Anterior cingulate cortex (tissue), 58 donors: ENCODE data around the gene PFKL.
"Not testable (repeated sequence)": the region's sequence is repeated elsewhere in the genome, so short reads cannot be mapped to it uniquely, and the experiment has no call there.

Source experiments
- DNase-seq, 58 donors: peaks; one replicate each; lab custom pipeline; 2025; lab: John Stamatoyannopoulos, UW

PFKL gene

GRCh38 chr21:44354775-44355771 lies 55.2 kb downstream of the PFKL start:
- DNase-seq, result no peak

- DNase-seq, result no peak
Measured at GRCh38 chr21:44356160-44356559, 56.3 kb downstream of the PFKL start.

- no peak for DNase-seq
Measured at GRCh38 chr21:44356636-44357035, 56.8 kb downstream of the PFKL start.

- no peak for DNase-seq
Measured at GRCh38 chr21:44357064-44357837, 57.4 kb downstream of the PFKL start.

GRCh38 chr21:44359396-44359795 lies 59.5 kb downstream of the PFKL start:
- DNase-seq, result no peak

- DNase-seq, result no peak
Measured at GRCh38 chr21:44360159-44360558, 60.3 kb downstream of the PFKL start.

- not testable (repeated sequence) for DNase-seq
Measured at GRCh38 chr21:44361903-44362302, 62.0 kb downstream of the PFKL start.

- no peak for DNase-seq
Measured at GRCh38 chr21:44363278-44363677, 63.4 kb downstream of the PFKL start.

GRCh38 chr21:44364151-44365053 lies 64.5 kb downstream of the PFKL start:
- no peak for DNase-seq

- DNase-seq, result no peak
Measured at GRCh38 chr21:44365251-44365966, 65.6 kb downstream of the PFKL start.

- no peak for DNase-seq
Measured at GRCh38 chr21:44365967-44366585, 66.2 kb downstream of the PFKL start.

- DNase-seq, result no peak
Measured at GRCh38 chr21:44366586-44367211, 66.8 kb downstream of the PFKL start.

GRCh38 chr21:44368711-44369446 lies 69.0 kb downstream of the PFKL start:
- peak in 1 of 58 donors; percentile 62 for DNase-seq

GRCh38 chr21:44370027-44370735 lies 70.3 kb downstream of the PFKL start:
- DNase-seq, result peak in 1 of 58 donors; percentile 30

GRCh38 chr21:44370786-44371410 lies 71.0 kb downstream of the PFKL start:
- DNase-seq, result no peak

GRCh38 chr21:44371596-44371995 lies 71.7 kb downstream of the PFKL start:
- no peak for DNase-seq

- DNase-seq, result no peak
Measured at GRCh38 chr21:44372616-44373015, 72.8 kb downstream of the PFKL start.
